ENCODE results near the gene AKAP13. TPM values are rescaled to one million over a fixed set of nuclear protein-coding genes. Genes with fewer than 3 reads are reported as not detected.

AKAP13 gene
- polyA plus RNA-seq, 3 donors: 42.2 to 83.3 (median 49.0) TPM

DNA sequence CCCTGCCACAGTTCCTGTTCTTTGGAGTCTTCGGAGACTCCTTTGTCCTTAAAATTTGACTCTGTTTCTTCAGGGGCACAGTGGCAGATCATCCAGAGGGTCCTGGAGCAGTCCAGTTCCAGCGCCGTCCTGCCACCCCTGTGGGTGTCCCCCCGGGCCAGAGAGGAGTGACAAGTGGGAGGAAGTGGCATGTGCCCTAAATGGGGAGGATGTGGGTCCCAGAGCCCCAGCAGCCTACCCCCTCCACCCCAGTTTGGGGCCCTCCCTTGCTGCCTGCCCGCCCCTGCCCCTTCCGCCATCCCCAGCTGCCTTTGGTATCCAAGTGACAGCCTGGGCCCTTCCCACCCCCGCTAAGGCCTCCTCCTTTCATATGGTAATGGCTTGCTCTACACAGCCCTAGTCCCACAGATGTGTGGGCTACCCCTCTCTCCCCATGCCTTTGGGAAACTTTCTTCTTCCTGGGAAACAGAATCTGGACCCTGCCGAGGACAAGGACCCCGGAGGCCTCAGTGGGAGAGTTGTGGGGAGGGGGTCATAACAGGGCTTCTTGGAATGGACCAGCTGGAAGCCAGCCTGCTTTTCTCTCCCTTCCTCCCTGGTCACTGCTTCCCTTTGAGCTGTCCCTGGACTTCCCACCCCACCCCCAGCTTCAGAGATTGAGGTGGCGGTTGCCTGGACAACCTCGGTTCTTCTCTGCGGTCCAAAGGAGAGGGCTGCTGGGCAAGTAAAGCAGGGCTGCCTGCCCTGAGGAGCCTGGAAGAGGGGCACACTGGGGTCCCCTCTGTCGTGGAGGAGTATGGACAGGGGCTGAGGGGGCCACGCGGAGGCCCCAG lies 371.1 kb downstream of the AKAP13 start:
- 39 to 54% (median 53%) methylated on average over 15 of the region's 15 CpGs for WGBS, 3 donors

DNA sequence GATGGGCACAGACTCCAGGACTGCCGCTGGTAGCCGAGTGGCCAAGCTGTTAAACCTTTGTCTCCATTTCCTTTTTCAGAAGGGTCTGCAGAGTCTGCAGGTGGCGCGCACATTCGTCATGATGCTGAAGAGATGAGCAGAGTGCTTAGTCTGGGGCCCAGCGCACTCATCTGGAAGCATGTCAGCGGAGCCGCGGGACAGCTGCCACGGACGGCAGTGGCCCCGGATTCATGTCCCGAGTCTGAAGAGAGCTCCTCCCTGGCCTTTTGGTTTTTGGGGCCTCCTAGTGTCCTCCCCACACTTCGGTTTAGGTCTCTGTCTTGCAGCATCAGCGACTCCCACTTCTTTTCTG lies 371.7 kb downstream of the AKAP13 start:
- 75 to 83% (median 80%) methylated on average over 15 of the region's 15 CpGs for WGBS, 3 donors
- H3K27ac ChIP-seq (ENCODE audit: low read depth, low read length): no peak overlapping the region

More for the DNA sequence above, 371.1 kb downstream of the AKAP13 start:
- H3K27ac ChIP-seq (ENCODE audit: low read depth, low read length): no peak overlapping the region

DNA sequence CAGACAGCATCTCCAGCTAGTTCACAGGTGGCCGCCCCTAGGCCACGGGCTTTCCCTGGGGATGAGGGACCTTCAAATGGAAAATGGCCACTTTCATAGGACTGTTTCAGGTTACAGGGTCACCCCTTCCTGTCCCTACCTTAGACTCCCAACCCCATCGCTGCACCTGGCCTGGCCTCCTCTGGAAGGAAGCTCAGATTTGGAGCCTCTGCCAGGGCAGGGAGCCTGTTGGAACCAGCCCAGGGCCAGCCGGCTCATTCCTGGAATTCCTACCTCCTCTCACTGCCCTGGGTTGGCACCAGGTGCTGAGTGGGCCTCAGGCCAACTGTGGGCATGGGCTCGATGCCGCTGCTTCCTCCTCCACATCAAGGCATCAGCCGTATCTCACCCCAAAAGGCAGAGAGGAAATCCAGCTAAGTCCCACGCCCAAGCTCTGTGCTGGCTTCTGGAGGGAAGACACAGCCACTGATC lies 372.1 kb downstream of the AKAP13 start:
- no peak overlapping the region for H3K27ac ChIP-seq (ENCODE audit: low read depth, low read length)
- WGBS, 3 donors: 19 to 54% (median 50%) methylated on average over 8 of the region's 8 CpGs

DNA sequence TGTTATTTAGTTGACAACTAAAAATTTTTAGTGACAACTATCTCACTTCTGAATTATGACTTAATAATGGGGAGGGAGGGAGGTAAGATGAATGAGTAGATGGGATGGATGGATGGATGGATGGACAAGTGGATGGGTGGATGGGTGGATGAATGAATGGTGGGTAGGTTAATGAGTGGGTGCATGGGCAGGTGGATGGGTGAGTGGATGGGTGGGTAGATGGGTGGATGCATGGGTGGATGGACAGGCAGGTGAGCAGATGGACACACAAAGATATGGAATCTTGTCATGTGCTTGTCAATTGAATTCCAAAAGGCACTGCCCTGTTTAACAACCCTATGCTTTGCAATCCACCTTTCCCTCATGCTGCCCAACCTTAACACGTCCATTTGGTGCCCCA lies 372.9 kb downstream of the AKAP13 start:
- WGBS, 3 donors: 89 to 98% (median 95%) methylated on average over 1 of the region's 1 CpG
- no peak overlapping the region for H3K27ac ChIP-seq (ENCODE audit: low read depth, low read length)

DNA sequence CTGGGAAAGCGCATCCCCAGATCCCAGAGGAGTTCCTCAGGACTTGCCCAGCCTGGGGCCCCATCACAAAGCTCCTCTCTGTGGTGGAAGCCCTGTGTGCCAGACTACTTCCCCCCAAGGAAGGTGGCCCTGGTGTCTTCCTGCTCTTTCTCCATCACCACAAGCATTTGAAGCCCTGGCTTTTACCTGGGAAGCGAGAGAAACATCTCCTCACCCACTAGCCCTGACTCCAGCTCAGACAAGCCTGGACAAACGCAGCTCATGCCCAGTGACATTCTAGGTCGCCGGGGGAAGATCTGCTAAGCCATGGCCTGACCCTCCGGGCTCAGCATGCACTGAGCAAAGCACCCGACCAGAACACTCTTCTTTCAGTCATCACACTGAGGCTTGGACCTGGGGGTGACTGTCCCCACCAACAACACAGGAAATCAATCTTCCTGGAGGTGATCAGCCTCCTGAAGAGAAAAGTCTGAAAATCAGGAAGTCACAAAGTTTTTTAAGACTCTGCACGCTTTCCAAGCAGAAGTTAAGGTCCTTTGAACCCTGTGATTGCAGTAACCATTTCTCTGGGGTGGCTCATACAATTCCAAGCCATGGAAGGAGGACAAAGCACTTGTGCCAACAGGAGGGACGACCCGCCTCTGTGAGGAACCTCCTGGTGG lies 373.5 kb downstream of the AKAP13 start:
- H3K27ac ChIP-seq (ENCODE audit: low read depth, low read length): no peak overlapping the region

DNA sequence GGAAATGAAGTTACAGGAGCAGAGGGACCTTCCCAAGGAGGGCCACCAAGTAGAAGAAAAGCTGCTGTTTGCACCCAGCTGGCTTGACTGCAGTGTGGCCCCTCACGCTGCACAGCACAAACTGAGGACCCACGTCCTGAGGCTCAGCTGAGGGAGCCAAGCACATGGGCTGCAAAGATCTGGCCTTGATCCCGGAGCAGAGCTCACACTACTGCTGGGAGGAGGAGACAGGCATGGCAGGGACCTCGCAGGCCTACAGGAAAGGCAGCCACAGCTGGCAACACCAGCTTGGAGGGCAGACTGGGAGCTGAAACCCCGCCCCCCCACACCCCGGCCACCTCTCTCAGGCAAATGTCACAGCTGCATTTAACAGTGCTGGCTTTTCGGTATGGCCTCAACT lies 374.6 kb downstream of the AKAP13 start:
- no peak overlapping the region for H3K27ac ChIP-seq (ENCODE audit: low read depth, low read length)
- 38 to 76% (median 57%) methylated on average over 7 of the region's 7 CpGs for WGBS, 3 donors

More for the DNA sequence above, 373.5 kb downstream of the AKAP13 start:
- 79 to 93% (median 83%) methylated on average over 10 of the region's 10 CpGs for WGBS, 3 donors

DNA sequence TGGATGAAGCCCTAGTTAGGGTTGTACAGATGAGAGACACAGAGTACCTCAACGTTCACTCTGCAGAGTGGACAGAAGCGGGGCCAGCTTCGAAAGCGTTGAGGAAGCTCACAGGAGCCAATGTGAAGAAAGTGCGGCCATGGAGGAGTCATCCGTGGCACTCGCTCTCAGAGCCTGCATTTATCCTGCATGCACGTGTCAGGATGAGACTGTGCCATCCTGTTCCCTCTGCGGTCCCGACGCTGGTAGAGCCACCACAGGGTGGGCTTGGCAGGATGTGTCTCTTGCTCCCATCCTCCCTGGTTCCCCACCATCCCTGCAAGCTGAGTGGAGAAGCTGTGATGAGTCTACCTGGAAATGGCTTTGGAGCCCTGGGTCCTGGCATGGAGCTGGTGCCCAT lies 375.1 kb downstream of the AKAP13 start:
- 94 to 97% (median 95%) methylated on average over 11 of the region's 11 CpGs for WGBS, 3 donors

DNA sequence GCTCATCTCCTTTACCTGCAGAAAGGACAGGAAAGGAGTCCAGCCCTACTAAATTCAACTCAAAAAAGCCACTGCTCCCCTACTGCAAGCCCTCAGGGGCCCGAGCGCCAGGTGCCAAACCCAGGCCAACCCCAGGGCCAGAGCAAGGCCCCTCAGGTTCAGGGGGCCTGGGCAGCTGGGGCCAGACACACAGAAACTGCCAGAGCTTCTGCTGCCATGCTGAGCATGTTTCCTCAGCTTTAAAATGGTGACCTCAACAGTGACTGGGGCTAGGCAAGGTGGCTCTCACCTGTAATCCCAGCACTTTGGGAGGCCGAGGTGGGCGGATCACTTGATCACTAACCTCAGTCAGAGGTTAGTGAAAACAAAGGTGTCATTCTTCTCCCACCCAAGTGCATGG lies 375.5 kb downstream of the AKAP13 start:
- 93 to 98% (median 98%) methylated on average over 4 of the region's 4 CpGs for WGBS, 3 donors
- no peak overlapping the region for H3K27ac ChIP-seq (ENCODE audit: low read depth, low read length)

More for the DNA sequence above, 375.1 kb downstream of the AKAP13 start:
- no peak overlapping the region for H3K27ac ChIP-seq (ENCODE audit: low read depth, low read length)

DNA sequence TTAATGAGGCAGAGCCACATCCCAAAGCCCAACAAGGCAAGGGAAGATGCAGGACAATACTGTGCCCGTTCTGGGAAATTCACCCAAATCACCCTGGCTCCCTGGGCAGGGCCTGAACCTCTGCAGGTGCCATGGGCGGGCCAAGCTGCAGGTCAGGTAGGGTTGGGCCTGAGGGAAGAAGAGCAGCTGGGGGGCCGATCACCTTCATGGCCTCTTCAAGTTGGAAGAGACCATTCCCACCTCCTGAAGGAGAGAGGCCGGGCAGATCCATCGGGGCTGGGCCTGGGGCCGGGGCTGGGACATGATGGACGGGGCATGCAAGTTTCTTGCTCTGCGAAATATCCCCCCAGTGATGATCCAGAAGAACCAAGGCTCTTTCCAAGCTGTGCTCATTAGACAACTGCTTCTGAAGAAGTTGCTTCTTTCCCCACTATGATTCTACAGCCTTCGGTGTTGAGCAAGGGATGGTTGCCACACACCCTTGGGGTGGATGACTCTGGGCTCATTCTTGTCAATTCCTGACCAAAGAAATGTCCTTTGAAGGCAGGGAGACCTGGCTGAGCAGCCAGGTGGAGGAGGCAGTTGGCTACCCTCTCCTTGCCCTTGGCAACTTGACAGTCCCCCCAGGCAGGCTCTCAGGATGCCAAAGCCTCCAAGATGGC lies 376.1 kb downstream of the AKAP13 start:
- H3K27ac ChIP-seq (ENCODE audit: low read depth, low read length): no peak overlapping the region
- WGBS, 3 donors: 85 to 95% (median 89%) methylated on average over 9 of the region's 9 CpGs

DNA sequence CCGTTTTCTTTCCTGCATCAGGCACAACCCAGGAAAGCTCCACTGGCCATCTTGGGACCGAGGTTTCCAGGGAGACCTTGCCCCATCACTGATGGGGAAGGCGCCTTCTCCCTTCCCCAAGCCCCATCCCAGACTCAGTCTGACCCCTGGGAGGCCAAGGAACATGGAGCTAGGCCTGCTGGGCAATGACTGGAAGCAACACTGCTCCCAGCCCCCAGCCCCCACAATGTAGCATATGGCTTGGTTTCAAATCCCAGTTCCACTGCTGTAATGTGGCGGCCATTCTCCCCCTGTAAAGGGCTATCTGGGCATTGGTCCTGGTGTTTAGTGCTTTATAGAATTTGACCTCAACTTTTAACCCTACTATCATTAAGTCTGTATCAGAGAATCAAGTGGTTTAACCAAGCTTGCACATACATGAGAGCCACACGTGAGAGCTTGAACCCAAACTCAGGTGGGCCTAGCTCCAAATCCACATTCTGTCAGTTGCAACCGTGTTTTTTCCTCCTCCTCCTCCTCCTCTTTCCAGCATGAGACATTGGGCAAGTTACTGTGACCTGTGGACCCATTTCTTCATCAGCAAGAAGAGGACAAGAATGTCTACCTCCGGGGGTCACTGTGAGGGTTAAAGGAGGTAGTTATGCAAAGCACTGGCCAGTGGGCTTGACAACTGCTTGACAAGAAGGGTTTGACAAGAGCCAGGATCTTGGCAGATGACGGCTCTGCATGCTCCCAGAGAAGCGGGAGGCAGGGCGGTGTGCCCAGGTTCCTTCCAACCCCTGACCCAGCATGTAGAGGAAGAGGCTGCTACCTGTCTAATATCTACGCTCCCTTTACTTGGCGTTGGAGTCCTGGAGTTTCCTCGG lies 376.9 kb downstream of the AKAP13 start:
- WGBS, 3 donors: 85 to 92% (median 85%) methylated on average over 13 of the region's 13 CpGs
- no peak overlapping the region for H3K27ac ChIP-seq (ENCODE audit: low read depth, low read length)

DNA sequence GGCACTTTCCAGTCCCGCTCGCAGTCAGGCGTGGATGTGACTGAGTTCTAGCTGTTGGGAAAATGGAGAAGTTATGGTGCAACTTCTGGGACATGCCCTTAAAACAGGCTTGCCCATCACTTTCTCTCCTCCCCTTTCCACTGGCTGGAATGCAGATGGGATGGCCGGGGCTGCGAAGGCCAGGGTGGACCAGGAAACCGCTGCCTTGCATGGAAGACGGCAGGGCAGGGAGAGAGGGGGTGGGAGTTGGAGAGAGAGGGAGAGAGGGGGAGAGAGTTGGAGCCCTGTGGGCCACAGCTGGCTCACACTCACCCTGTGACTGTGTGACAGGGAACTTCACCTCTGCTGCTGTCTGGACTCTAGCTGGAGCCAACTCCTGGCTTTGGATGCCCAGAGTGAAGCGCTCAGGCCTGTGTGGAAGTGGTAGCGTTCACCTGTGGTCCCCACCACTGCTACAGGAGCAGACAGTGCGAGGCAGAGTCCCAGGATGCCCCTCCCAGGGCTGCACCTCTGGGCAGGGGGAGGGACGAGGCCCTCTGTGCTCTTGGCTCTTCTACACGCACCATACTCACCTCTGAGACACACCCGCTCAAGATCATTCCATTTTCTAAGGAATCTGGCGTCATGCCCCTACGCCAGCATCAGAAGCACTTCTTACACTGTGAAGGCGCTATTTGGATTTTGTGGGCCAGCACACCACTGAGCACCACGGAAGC lies 377.7 kb downstream of the AKAP13 start:
- no peak overlapping the region for H3K27ac ChIP-seq (ENCODE audit: low read depth, low read length)
- 92 to 95% (median 93%) methylated on average over 17 of the region's 17 CpGs for WGBS, 3 donors

DNA sequence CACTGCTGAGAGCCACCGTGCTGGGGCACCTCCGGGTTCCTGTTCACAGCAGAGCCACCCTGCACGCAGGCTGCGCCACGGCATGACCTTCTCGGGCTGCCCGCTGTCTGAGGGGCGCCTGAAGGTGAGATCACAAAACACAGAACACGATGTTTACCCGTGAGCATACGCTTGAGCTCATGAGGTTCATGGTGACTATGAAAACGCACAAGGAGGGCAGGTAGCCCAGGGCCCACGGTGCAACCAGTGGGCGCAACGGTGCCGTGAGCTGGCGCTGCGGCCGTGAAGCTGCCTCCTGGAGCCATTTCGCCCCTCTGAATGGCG lies 378.2 kb downstream of the AKAP13 start:
- 97 to 98% (median 97%) methylated on average over 21 of the region's 21 CpGs for WGBS, 3 donors

DNA sequence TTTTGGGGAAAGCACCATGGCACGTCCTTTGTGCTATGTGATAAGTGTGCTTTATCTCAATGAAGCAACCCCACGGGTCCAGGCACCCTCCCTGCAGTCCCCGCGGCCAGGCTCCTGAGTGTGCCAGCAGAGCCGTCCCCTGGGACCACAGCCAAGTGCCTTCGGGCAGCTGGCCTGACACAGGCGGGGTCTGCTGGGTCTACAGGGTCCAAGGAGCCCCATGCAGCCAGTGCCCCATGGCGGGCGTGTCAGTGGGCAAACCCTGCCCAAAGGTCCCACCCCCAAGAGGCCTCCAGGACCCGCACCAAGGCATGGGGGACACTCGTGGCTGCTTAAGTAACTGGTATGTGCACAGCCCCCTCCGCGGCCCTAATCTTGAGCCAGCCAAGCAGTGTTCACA lies 379.0 kb downstream of the AKAP13 start:
- WGBS, 3 donors: 48 to 91% (median 77%) methylated on average over 13 of the region's 13 CpGs
- H3K27ac ChIP-seq (ENCODE audit: low read depth, low read length): no peak overlapping the region

More for the DNA sequence above, 378.2 kb downstream of the AKAP13 start:
- H3K27ac ChIP-seq (ENCODE audit: low read depth, low read length): no peak overlapping the region

DNA sequence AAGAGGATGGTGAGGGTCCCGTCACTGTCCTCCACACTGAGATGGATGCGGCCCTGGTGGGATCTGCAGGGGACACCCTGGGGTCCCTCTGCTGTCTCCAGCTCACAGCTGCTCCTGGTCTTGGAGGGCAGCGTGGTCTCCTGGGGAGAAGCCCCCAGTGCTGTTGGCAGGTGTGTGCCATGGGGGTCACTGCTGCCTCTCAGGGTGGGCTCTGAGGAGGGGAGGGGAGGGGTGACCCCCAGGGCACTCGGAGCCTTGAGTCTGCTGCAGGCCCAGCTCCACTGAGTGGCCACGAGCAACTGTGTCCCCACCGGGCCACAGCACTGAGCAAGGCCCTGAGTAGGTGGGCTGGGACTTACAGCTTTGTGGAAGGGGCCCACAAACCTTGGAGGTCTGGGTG lies 379.6 kb downstream of the AKAP13 start:
- no peak overlapping the region for H3K27ac ChIP-seq (ENCODE audit: low read depth, low read length)
- WGBS, 3 donors: 93 to 99% (median 97%) methylated on average over 6 of the region's 6 CpGs

DNA sequence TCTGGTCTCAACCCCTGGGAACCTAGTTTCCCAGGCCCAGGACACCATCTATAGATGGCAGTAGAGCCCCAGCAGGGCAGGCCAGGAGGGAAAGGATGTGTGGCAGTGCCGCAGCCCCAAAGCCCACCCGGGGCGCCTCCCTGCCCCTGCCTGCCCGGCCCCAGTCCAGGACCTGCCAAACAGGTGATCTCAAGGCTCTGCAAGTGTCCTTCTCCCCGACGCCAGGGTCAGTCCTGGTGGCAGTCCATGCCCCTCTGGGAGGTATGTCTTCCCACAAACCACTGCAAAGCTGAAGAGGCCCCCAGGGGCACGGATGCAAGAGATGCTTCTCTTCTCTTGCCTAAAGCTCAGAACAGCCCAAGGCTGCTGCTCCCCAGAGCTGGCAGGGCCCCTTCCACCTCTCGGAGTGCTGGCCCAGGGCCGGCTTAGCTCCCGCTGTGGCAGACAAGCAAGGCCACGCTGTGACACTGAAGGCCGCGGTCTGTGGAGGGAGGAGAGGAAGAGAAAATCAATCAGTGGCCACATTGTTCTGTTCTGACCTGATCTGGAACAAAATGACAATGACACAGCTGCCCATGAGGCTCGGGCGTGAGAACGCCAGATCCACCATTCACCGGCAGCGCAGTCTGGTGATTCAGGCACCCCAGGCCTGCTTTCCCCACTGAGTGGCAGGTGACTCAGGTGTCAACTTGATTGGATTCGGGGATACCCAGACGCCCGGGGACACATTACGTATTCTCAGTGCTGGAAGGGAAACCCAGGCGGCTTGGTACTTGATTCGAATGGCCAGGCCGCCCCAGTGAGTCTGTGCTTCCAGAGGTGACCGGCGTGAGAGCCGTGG lies 380.3 kb downstream of the AKAP13 start:
- no peak overlapping the region for H3K27ac ChIP-seq (ENCODE audit: low read depth, low read length)
- 92 to 94% (median 93%) methylated on average over 28 of the region's 28 CpGs for WGBS, 3 donors

DNA sequence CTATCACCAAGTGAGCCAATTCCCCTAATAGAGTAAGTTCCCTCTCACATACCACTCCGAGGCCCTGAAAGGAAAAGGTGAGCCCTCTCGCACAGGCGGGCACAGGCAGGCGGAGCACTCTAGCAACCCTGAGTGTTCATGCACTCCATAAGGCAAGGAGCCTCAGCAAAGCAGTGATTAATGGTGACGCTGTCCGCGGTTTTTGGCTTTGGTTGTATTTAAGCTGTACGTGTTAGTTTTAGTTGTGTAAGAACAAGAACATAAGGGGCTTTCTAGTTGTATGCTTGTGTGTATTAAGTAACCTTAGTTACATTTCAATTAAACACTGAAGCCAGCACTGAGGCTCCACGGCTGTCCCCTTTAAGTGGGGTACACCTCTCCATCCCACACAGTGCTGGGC lies 381.2 kb downstream of the AKAP13 start:
- WGBS, 3 donors: 89 to 91% (median 91%) methylated on average over 9 of the region's 9 CpGs
- no peak overlapping the region for H3K27ac ChIP-seq (ENCODE audit: low read depth, low read length)

Data from adipose tissue (tissue), 3 donors.